NCI-H345 treated with DMSO at 0.1 percent for 48 hours (cell line): ENCODE results near the gene VGF.

Experiments
- DNase-seq: peaks from one replicate; lab custom pipeline; 2025; ENCODE audit not compliant: unreplicated experiment; lab: John Stamatoyannopoulos, UW

VGF gene

DNA sequence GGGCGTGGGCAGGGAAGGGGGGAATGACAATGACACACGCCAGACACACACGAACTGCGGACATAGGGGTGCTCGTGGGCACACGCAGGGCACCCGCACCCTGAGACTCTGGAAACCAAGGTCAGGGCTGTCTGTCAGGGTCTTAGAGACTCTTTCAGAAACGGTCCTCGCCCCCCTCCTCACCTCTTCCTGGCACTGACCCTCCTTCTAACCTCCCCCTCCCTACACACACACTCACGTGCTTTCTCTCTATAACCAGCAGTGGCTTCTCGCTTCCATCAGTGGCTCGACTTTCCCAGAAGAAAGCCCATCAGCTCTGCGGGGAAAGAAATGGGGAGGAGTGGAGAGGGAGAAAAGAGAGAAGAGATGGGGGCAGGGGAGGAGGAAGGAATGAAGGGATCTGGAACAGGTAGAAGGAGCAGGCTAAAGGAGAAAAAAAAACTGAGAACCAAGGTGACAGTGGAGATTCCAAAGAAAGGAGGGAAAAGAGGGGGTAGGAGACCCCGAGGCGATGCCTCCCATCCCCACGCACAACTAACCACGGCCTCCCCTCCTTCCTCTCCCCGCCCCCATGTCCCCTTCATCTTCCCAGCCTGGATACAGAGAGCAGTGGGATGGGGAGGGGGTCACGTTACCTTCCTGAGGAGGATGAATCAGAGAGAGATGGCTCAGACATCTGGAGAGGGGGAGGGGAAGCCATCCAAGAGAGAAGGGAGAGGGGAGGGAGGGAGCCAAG, 1.7 kb upstream of the VGF start:
- no peak for DNase-seq

DNA sequence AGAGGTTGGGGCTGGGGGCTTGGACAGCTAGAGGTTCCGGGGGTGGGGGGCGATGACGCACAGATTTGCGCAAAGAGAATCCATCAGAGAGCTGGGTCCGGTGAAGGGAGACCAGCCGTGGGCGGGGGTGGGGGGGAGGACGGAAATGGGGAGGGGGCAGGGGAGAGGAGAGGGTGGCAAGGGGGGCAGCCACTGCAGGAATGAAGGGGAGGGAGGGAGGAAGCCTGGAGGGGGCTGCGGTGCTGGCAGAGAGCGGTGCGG, 1.2 kb upstream of the VGF start:
- no peak for DNase-seq

GRCh38 chr7:101165958-101166647, 734 bp upstream of the VGF start:
- no peak for DNase-seq

- DNase-seq = no peak
These were observed 1.1 kb downstream of the VGF start for GRCh38 chr7:101164071-101164840.

DNA sequence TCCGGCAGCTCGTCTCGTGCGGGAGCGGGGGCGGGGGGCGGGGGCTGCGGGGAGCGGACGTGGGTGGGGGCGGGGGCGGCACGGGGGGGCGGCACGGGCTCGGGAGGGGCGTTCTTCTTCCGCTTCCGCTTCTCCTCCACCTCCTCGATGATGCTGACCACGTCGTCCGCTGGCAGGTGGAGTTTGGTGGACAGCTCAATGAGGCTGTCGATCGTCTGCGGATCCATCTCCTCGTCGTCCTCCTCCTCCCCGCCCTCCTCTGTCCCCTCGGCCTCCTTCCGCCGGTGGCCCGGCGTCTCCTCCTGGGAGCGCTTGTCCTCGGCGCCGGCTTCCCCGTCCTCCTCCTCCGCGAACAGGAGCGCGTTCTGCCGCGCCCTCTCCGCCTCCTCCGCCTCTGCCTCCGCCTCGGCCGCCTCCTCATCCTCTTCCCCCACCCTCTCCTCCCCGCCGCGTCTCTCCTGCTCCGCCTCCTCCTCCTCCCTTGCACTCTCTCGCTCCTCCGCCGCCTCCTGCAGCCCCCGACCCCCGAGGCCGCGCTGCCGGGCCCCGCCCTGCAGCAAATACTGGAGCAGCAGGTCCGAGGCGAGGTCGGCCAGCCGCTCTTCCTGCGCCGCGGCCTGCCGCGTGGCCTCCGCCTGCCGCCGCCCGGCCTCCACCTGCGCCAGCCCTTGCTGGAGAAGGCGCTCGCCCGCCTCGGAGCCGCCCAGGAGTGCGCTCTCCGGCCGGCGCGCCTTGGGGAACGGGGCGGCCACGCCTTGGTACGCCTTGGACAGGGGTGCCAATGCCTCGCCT, 1.9 kb downstream of the VGF start:
- no peak for DNase-seq

DNA sequence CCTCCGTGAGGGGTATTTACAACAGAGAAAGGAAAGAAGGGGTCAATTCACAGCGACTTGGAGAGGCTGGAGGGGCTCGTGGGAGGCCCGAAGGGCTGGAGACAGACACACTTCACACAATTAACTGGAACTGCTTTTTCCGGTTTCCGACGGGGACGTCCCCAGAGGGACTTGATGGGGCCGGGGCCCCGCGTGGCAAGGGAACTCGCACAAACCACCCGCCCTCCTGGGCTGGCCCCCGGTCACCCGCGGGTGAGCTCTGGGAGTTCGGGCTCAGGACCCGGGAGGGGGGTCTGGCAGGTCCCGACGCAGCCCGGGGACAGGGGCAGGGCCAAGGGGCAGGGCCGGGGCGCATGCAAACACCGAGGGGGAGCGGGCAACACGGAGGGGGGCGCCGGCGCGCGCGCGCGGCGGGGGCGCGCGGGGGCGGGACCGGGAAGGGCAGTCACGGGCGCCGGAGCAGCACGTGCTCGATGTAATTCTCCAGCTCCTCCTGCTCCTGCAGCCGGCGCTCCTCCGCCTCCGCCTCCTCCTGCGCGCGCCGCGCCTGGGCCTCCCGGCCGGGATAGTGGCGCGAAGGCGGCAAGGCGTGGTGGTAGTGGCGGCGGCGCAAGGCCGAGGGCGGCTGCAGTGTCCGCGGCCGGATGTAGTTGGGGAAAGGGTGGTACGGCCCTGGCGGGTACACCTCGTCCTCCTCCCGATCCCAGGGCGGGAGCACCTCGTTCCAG, 2.7 kb downstream of the VGF start:
- DNase-seq = no peak

DNA sequence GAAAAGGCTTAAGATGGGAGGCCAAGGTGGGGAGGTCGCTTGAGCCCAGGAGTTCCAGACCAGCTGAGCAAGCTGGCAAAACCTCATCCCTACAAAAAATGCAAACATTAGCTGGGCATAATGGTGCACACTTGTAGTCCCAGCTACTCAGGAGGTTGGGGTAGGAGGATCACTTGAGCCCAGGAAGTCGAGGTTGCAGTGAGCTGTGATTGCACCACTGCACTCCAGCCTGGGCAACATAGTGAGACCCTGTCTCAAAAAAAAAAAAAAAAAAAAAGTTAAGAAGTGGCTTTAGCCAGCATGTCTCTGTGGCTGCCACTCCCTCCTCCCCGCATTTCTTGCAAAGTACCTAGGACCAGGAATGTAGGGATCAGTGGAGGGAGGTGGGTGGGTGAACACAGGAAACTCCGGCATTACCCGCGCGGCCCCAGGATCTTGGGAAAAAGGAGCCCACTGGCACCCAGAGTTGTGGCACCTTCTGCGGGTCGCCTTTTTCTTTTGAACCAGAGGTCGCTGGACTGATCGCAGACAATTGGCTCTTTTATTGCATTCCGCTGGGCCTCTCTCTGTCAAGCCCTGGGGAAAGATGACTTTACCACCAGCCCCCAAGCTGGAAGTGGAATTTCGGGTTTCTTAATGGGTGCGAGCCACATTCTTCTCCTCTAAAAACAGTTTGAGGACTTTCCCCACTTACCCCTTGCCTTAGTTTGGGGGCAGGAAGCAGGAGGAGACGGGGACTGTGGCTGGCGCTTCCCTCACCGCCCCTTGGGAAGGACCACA, 3.5 kb downstream of the VGF start:
- DNase-seq = no peak

GRCh38 chr7:101160910-101161309, 4.5 kb downstream of the VGF start:
- DNase-seq = no peak

DNA sequence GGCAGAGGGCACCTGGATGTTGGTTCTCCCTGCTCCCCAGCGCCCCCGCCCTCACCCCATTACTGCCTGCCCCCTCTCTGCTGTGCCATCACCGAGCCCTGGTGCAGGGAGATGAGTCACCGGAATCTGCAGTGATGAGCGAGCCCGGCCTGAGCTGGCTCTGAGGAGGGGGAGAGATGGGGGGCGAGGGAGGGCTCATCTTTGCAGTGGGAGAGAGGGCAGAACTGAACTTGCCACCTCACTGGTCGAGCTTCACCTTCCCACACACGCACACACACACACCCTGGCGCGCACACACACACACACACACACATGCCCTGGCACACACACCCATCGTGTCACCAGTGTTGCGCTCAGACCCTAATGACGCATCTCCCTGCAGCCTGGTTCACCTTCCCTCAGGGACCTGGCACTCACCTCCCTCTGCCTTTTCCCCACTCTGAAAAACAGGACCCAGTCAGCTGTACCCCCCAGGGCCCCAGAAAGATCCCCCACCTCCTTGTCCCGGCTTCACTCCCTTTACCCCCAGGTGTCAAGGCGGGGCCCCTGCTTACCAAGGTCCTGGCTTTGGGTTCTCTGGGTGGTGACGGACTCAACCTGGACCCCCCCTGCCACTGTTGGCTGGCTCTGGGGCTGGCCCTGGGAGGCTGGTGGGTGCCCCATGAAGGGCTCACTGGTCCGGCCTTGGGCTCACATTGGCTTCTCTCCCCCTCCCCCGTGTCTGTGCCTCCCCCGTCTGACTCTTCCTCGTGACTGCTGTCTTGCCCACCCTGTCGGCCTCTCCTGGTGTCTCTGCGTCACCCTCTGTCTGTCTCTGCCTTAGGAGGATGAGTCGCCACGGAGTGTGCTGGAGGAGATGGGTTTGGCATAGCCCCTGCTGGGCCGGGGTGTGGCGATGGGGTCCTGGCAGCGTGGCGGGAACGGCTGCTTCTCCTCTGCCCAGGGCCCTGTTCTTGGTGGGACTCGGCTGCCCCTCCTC, 5.4 kb downstream of the VGF start:
- no peak for DNase-seq

DNA sequence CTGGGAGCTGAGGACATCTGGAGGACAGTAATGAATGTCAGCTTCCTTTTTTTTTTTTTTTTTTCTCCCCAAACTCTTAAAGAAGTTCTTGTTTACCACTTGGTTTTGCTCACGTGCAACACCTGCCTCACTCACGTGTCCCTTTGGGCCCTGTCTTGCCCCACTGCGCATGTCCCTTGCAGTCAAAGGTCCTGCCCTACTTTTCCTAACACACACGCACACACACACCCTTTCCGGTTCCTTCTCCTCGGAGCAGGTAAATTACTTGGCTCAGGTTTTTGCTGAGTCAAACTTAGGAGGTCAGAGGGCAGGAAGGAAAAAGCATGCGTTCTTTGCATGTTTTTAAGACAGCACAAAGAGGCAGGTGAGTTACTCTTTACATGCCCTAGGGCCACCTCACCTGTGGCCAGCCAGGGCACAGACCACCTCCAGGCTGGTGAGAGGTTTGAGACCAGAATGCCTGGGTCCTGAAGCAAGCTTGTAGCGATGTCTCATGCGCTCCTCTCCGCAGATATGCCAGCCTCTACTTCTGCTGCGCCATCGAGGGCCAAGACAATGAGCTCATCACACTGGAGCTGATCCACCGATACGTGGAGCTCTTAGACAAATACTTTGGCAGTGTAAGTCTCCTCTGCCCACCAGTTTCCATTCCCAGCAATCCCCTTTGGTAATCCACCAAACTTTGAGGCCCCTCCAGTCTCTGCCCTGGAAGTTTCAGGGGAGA, 8.3 kb downstream of the VGF start:
- DNase-seq = no peak

DNA sequence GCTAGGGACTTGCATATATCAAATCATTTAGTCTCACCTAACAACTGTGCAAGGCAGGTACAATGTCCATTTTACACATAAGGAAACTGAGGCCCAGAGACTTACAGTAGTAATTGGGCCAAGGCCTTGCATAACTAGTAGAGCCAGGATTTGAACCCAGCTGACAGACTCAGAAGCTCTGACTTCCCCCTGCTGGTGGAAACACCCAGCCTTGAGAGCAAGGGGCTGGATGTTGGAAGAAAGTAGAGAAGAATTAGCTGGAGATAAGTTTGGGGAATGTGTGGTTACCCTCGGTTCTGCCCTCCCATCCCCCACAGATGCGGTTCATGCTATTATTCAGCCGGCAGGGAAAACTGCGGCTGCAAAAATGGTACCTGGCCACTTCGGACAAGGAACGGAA, 9.1 kb downstream of the VGF start:
- DNase-seq = no peak

DNA sequence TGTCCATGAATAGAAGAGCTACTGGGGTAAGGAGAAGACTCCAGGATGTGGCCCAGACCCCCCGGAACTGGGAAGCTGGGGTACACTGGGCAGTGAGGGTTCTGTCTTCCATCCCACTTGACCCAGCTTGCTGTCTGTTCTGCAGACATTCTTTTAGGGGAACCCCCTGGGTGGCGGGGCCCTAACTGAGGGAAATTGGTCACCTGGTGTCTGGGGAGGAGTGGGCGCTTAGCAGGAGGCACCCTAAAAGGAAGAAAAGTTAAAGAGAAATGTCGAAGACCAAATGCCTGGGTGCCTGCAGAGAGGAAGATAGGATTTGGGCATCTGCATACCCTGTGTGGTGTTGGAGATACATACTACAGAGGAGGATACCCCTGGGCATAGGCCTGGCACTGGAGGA, 10.1 kb downstream of the VGF start:
- DNase-seq = no peak

GRCh38 chr7:101154693-101155102, 10.7 kb downstream of the VGF start:
- DNase-seq = no peak

- DNase-seq = peak; percentile 76
These were observed 11.2 kb downstream of the VGF start, which contains the start of gene AP1S1 for GRCh38 chr7:101153969-101154692. TSS of gene AP1S1 (plus strand) at chr7:101154476. CDS start at chr7:101154515, 39 bp downstream.

DNA sequence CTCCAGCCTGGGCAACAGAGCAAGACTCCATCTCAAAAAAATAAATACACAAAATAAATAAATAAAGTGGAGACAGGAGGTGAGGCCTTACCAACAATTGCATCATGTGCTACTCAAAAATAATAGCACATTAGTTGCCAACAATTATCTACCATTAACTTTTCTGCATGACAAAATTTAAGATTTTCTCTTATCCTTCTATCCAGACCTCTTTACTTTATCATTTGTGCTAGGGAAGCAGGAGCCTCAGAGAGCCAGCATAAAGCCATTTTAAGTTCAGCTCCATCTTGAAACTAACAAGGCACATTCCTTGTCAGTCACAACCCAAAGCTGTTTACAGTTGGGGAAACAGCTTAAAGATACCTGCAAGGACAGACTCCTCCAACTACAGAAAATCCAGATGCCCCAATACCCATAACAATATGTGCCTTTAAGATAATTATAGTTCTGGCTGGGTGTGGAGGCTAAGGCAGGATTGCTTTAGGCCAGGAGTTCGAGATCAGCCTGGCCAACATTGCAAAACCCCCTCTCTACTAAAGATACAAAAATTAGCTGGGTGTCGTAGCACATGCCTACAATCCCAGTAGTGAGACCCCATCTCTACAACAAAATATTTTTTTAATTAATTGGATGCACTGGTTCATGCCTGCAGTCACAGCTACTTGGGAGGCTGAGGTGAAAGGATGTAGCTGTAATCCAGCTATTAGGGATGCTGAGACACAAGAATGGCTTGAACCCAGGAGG, 13.3 kb downstream of the VGF start:
- no peak for DNase-seq

DNA sequence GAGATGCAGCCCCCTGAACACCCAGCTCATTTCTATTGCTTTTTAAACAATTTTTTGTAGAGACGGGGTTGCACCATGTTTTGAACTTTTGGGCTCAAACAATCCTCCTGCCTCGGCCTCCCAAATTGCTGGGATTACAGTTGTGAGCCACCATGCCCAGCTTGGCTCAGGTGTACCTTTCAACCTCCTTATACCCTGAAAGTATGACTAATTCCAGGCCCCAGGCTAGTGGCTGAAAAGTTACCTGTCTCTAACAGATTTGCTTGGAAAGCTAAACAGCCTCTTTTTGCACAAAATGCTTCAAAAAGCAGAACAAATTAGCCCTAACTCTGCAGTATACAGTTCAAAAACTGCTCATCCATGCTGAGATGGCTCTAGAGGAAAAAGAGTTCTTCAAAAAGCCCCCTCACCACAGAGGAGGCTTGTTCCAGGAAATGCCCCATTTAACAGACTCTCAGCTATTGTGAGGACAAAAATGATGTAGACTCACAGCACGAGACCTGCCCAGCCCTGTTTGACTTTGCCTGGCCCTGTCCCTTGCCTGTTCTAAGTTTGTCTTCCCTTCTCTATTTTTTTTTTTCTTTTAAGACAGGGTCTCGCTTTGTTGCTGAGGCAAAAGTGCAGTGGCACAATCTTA, 24.5 kb downstream of the VGF start:
- no peak for DNase-seq
